GM18511 (cell line): ENCODE data around the gene LYSMD4.
A peak's percentile ranks its signal among the peaks of the same experiment; 100 is the strongest.

Experiments
- ATAC-seq: cut with Tn5 transposase; IDR thresholded peaks from one replicate; pipeline ENCODE4 v1.9.1; 2021; ENCODE audit warnings: mild to moderate bottlenecking, moderate library complexity; ENCODE audit not compliant: unreplicated experiment

Gene LYSMD4

DNA sequence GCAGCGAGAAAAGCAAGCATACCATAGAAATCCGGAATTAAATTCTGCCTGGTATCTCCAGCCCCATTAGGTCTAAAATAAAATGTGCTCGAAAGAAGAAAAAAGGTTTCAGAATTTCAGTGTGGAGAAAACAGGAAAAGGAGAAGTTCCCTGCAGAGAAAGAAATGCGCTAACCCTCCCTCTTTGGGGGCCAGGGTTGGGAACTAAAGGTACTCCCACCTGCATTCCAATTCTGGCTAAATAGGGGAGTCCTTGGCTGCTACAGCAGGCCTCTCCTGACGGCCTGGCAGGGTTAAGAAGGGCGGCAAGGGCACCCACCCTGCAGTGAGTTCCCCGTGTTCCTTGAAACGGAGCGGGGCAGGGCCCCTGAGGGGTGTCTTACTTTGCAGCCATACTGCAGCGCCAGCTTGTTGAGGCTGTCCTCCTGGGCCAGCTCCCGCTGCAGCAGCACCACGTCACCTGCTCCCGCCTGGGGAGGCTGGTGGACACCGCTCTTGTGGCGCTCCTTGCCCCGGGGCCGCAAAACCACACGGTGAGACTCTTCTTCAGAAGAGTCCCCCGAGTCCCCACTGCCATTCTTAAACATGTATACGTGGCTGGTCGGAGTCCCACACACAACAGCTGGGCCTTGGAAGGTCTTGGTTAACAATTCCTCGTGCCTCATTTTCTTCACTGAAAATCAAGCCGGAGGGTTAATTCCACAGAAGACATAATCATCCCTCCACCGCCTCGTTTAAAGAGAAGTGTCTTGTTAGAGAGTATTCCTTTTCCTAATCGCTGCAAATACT is 1.7 kb downstream of the LYSMD4 start:
- no peak for ATAC-seq

DNA sequence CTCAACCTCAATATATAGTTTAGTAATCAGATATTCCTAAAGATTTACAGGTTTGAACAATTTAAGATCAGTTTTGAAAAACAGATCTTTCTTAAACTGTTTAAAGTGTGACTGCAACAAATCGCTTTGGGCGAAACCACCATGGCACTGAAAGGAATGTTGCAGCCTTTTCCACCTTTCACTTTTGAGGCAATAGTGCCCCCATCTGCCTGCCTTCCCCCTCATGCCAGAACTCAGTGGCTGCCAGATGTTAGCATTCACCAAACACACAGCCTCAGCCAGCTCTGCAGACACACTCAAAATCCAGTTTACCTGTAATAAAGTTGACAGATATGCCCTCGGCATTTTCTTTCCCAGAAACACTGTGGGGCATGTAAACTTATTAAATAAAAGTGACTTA is 3.3 kb downstream of the LYSMD4 start:
- no peak for ATAC-seq

DNA sequence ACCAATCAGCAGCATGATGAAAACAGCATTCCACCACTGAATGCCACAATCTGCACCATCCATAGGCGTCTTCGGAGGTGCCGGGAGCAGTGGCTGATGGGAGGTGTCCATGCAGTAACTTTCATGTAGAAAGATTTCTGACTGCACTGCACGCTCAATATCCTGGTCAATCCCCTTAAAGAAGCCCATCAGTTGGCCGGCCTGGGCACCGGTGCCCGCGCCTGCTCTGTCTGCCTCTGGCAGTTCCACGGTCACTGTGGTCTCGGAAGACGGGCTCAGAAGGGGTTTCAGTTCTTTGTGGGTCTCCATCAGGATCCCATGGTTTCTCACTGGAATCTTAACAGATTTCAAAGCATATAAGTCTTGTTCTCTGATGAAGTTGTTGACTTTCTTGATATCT is 3.9 kb downstream of the LYSMD4 start:
- no peak for ATAC-seq

GRCh38 chr15:99728916-99729315 is 4.3 kb downstream of the LYSMD4 start:
- ATAC-seq = no peak

DNA sequence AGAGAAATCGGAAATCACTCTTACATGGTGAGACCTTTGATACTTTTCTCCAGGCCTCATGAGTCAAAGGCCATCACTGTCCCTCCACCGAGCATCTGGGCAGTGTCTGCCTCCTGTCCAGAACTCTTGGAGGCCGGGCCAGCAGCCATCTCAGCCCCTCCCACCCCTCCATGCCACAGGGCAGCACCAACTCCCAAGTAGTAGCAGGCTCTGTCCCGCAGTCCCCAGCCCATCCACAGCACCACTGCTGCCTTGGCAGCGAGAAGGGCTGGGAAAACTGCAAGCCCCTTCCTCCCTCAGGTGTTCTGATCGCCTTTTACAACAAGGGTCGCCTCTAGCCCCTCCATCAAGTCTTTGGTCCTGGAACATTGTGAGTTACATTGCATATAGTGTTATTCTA is 5.5 kb downstream of the LYSMD4 start:
- ATAC-seq = no peak

DNA sequence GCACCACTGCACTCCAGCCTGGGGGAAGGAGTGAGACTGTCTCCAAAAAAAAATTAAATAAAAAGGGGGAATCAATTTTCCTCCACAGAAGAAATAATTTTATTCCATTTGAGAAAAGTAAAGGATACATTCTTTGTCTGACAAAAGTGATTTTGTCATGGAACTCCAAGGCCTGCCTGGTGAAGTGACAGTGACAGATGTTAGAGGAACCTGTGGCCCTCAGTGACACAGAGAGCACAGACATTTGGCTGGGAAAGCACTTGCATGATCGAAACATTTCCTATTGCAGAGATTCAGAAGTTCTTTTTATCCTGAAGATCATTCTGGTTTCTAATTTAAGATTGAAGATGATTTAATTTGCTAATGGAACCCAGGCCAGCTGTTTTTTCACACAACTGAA is 5.9 kb downstream of the LYSMD4 start:
- ATAC-seq = no peak

- ATAC-seq = no peak
These were observed 6.9 kb downstream of the LYSMD4 start for GRCh38 chr15:99726333-99726732.

- no peak for ATAC-seq
These were observed 10.8 kb downstream of the LYSMD4 start for GRCh38 chr15:99722406-99722805.

DNA sequence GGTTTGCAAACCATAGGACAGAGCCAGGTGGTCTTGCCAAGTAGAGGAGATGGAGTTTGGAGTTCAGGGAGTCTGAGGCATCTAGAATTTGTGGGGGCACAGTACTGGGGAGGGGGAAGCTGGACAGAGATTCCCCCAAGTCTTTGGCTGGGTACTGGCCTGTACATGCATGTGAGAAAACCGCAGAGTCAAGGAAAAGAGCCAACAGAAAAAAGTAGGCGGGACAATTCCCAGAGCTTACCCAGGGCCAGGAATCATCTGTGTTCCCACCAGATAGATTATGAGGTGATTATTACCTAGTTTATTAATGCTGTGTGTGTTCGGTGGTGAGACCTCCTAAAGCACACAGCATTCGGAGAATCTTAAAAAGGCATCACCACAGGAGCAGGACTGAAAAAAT is 11.3 kb downstream of the LYSMD4 start:
- no peak for ATAC-seq

DNA sequence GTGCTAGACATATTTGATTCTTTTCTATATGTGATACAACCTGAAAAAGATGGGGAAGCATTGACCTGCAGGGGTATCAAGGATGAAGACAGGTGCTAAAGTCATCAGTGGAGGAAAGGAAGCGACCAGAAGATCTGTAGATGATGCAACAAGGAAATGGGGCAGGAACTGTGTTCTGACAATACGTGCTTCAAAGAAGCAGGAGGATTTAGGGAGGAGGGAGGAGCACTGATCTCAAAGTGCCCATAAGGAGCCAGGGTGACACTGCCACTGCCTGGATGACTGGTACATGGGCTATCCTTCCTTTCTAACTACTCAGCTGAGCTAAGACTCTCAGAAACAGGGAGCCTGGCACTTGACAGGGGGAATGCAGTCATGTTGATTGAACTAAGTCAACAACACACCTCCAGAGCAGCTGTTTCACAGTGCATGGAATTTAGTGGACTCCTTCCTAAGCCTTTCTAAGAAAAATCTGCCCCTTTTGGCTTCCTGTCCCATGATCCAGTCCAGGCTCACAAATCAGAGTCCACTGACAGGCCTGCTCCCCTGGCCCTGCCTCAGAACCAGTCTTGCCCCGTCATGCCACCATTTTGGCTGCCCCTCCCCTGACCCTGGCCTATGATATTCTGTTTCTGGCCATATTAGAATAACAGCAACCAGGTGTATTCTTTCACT is 12.0 kb downstream of the LYSMD4 start:
- ATAC-seq = no peak

DNA sequence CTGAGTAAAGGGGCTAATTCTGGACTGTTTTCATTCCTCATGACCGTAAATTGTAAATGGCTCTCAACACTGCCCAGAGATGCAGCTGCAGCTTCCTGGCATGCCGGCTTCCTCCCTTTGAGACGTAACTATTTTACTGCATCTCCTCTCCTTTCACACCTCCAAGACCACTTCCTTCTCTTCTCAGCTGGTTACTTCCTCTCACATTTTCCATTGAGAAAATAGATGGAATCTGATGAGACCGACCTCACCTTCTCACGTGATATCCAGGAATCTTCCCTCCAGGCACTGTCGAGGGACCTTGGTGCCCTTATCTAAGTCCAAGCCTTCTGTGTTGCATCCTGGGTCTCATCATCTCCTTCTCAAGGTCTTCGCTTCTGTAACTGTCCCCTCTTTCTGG is 12.7 kb downstream of the LYSMD4 start:
- ATAC-seq = no peak

DNA sequence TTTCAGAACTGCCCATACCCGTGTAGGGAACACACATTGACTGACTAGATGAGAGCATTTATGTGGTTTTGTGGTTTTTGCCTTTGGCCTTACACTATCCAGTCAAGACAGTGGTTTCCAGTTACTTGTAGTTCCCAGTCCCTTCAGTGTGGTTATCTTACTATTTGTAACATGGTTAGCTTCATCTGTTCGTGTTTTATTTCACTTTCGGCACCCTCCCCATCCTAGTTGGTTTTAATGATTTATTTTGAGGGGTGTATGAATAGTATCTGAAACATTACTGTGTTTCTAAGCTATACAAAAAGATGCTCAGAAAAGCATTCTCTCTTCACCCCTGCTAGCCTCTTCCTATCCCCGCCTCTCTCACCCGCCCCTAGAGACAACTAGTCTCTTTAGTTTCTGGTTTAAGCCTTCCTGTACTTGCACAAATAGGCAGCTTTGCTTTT is 14.1 kb downstream of the LYSMD4 start:
- ATAC-seq = peak; percentile 82

- ATAC-seq = no peak
These were observed 14.8 kb downstream of the LYSMD4 start for GRCh38 chr15:99718421-99718820.

- ATAC-seq = peak; percentile 32
These were observed 15.9 kb downstream of the LYSMD4 start for GRCh38 chr15:99717161-99718009.

- ATAC-seq = no peak
These were observed 16.6 kb downstream of the LYSMD4 start for GRCh38 chr15:99716540-99717095.

DNA sequence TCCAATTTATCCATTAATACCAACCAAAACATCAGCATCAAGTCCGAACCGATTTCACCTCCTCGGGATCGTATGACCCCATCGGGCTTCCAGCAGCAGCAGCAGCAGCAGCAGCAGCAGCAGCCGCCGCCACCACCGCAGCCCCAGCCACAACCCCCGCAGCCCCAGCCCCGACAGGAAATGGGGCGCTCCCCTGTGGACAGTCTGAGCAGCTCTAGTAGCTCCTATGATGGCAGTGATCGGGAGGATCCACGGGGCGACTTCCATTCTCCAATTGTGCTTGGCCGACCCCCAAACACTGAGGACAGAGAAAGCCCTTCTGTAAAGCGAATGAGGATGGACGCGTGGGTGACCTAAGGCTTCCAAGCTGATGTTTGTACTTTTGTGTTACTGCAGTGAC is 20.8 kb downstream of the LYSMD4 start:
- ATAC-seq = no peak

DNA sequence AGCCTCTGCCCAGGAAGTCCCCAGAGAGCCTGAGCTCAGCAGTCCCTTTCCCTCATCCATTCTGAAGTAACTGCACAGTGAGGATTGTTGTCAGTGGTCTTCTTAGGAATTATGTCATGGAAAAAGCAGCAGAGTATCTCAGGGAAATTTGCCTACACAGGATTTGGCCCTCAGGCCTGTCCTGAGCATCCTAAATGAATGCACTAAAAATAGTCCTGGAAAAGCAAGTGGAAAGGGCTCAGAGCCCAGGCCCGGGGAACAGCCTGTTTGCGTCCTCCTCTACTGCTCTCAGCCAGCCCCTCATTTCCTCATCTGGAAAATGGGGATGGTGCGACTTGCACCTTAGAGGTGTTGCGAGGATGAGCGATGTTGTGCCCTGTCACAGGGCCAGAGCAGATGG is 21.6 kb downstream of the LYSMD4 start:
- no peak for ATAC-seq

DNA sequence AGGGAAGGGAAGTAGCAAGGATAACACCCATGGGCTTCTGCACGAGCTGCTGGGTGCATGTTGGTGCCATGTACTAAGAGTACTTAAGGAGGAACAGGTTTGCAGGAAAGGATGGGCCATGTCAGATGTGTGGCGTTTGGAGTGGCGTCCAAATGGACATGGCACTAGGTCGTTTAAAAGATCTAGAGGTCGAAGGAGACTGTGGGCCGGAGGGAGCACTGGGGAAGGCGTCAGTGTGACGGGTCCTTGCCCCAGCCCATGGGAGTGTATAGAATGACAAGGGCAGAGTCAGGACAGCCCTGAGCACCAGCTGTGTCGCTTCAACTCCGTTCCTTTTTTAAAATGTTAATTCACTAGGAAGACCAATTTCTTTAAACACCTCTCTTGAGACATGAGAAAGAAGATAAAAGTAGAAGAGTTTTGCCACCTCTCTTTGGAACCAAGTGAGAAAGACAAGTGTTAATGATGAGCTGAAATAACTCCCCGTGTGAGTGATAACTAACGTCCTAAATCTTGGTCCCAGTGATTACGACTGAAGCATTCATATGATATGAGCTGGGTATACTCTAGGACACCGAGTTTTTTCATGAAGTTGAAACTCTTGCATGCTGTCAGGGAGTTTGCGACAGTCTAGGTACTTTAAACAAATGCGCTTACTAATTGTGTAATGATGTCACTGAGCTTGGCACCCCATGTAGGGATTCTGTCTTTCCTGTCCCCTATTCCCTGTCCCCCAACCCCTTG is 23.8 kb downstream of the LYSMD4 start:
- ATAC-seq = no peak

DNA sequence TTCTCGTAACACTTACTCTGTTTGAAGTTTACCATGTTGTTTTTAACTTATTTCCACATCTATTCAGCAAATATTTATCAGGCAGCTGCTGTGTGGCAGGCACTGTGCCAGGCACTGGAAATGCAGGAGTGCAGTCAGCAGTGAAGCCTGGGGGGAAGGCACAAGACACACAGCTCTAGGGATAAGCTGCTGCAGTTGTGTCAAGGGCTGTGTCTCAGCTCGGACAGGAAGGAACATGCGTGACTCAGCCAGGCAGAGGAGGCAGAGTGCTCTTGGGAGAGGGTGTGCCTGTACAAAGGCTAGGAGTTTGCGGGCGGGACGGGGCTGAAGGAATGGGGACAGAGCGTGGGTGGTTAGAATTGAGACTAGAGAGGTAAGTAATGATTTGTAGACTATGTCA is 24.7 kb downstream of the LYSMD4 start:
- ATAC-seq = no peak

DNA sequence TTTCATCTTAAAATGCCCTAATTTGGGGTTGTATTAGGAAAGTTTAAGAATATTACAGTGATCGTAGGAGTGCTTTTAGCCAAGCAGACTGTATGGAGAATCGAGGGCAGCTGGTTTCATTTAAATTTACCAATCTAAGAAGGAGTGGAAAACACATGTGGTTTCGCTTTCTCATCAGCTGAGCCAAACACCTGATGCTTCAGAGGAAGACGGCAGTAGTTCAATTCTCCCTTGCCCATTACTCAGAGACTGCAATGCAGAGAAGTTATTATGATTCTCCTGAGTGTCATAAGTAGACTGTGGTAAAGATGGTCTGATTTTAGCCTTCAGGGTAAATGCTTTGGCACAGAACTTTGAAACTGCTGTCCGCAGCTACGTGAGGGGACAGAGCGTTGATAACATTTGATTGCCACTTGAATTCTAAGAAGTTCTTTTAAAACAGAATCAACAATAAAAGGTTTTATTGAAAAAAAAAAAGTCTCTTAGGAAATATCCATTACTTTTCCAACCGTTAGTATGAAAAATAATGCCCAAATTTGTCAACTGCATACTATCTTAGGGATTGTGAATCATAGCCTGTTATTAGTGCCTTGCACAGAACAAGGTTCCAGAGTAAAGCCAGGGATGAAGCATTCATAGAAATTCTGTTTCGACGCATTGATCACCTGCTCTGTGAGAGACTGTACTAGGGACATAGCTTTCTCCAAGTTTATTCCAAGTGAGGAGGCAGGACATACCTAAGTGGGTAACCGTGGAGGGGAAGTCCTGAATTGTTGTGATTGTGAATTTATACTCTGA is 25.6 kb downstream of the LYSMD4 start:
- no peak for ATAC-seq
